HepG2 (cell line): ENCODE measurements around the gene ATP11C. TPM values are rescaled to one million over a fixed set of nuclear protein-coding genes. Genes with fewer than 3 reads are reported as not detected.

Experiments
- ATAC-seq: fragments of 200-7000 bp; cut with Tn5 transposase; 3 replicates; pipeline ENCODE4 v1.9.1; 2020; ENCODE audit warnings: mild to moderate bottlenecking, moderate library complexity
- BruUV-seq: library from RNA; stranded (reverse); fragments of 400-500 nt; replicated peaks from 2 replicates; lab custom pipeline; 2021; lab: Mats Ljungman, UMichigan
- CTCF ChIA-PET: fragments of 300-600 bp; formaldehyde crosslinking; extraction: SDS; loops from one replicate; lab custom pipeline; 2021; ENCODE audit warnings: low total read pairs, inconsistent platforms, low intra/inter-chr PET ratio; lab: Yijun Ruan, JAX
- POLR2A ChIA-PET: fragments of 350-600 bp; sonication (Branson Sonifier 250); formaldehyde crosslinking; loops from one replicate; lab custom pipeline; 2020; ENCODE audit warnings: antibody characterized with exemption, inconsistent platforms; lab: Yijun Ruan, JAX
- DNase-seq: peaks from one replicate; pipeline ENCODE4 v3.0.0-alpha.2; 2015; ENCODE audit warnings: low spot score
- FAIRE-seq: peaks from 3 replicates; lab custom pipeline; 2011; peaks lifted over from hg19 to GRCh38; lab: Jason Lieb, UNC
- H2AFZ ChIP-seq: one replicate; pipeline ENCODE4 v1.6.1; 2011; ENCODE audit warnings: low read length, inconsistent platforms
- H3K27ac ChIP-seq: fragments of 300-600 bp; 3 replicates; pipeline ENCODE4 v1.8.0; 2011; ENCODE audit warnings: mixed run types, mild to moderate bottlenecking, mixed read lengths, low read length, inconsistent platforms; ENCODE audit not compliant: insufficient read depth; ENCODE audit errors: extremely low read length
- H3K27me3 ChIP-seq, 2 experiments: fragments of 200-600 bp in 1 of 2; 2 replicates in 1 of 2; 3 replicates in 1 of 2; pipeline versions ENCODE4 v1.6.0 to v1.8.0; 2011; ENCODE audit warnings: low read length in 2 of 2, mild to moderate bottlenecking in 2 of 2, moderate library complexity in 2 of 2, inconsistent platforms in 1 of 2; ENCODE audit not compliant: insufficient read depth in 2 of 2, control insufficient read depth in 1 of 2
- H3K36me3 ChIP-seq, 2 experiments: fragments of 200-600 bp in 1 of 2; replicated peaks in 1 of 2; 2 replicates in 1 of 2; 3 replicates in 1 of 2; pipeline versions ENCODE4 v1.5.1 to v1.8.0; 2011; ENCODE audit warnings: low read length in 2 of 2, inconsistent platforms in 1 of 2; ENCODE audit not compliant: insufficient read depth in 2 of 2, control insufficient read depth in 1 of 2
- H3K4me1 ChIP-seq: 2 replicates; pipeline ENCODE4 v1.5.1; 2012; ENCODE audit warnings: low read length, inconsistent platforms; ENCODE audit not compliant: insufficient read depth
- H3K4me2 ChIP-seq: 2 replicates; pipeline ENCODE4 v1.6.0; 2011; ENCODE audit warnings: low read depth, low read length, inconsistent platforms
- H3K4me3 ChIP-seq, 3 experiments: fragments of 200-600 bp in 1 of 3; sonication (generic), shearing (Covaris generic) in 1 of 3; replicated peaks in 1 of 3; 2 replicates each; pipeline ENCODE4 v1.5.1; 2011 to 2016; ENCODE audit warnings: low read length in 3 of 3, inconsistent platforms in 2 of 3, low read depth in 2 of 3, mild to moderate bottlenecking in 2 of 3, control low read depth in 1 of 3, mixed read lengths in 1 of 3; ENCODE audit not compliant: insufficient read depth in 1 of 3
- H3K79me2 ChIP-seq: one replicate; pipeline ENCODE4 v1.6.1; 2011; ENCODE audit warnings: low read length, inconsistent platforms; ENCODE audit not compliant: insufficient read depth
- H3K9ac ChIP-seq: 2 replicates; pipeline ENCODE4 v1.6.0; 2011; ENCODE audit warnings: mild to moderate bottlenecking, low read depth, low read length, inconsistent platforms; ENCODE audit not compliant: insufficient read depth
- H3K9me3 ChIP-seq: 2 replicates; pipeline ENCODE4 v1.5.1; 2012; ENCODE audit warnings: mild to moderate bottlenecking, low read length
- H4K20me1 ChIP-seq: 2 replicates; pipeline ENCODE4 v1.6.0; 2011; ENCODE audit warnings: inconsistent platforms, mild to moderate bottlenecking, low read length, moderate library complexity; ENCODE audit not compliant: insufficient read depth
- CERS6 ChIP-seq: sonication (generic); formaldehyde crosslinking; IDR thresholded peaks from 2 replicates; pipeline ENCODE4 v1.5.0; 2020; ENCODE audit warnings: missing genetic modification reagents
- CHD4 ChIP-seq: fragments of 200-600 bp; sonication (generic); IDR thresholded peaks from 2 replicates; pipeline ENCODE4 v1.7.0; 2017; ENCODE audit warnings: mild to moderate bottlenecking, low read length, borderline replicate concordance
- DNMT3B ChIP-seq: conservative IDR thresholded peaks from 2 replicates; pipeline ENCODE4 v1.6.1; 2016; ENCODE audit warnings: missing biosample characterization, control low read depth
- GPBP1L1 ChIP-seq: sonication (generic); formaldehyde crosslinking; IDR thresholded peaks from 2 replicates; pipeline ENCODE4 v1.5.0; 2020; ENCODE audit warnings: mild to moderate bottlenecking, missing genetic modification reagents
- MAFK ChIP-seq, 2 experiments: IDR thresholded peaks in 1 of 2; conservative IDR thresholded peaks in 1 of 2; 2 replicates each; pipeline ENCODE4 v1.6.1; 2011; ENCODE audit warnings: improper control_type of control experiment in 2 of 2, low read length in 2 of 2
- MEIS1 ChIP-seq: sonication (generic); formaldehyde crosslinking; IDR thresholded peaks from 2 replicates; pipeline ENCODE4 v1.9.0; 2021; ENCODE audit warnings: mild to moderate bottlenecking, missing genetic modification reagents, moderate library complexity, borderline replicate concordance
- PCBP1 ChIP-seq: fragments of 200-400 bp; formaldehyde crosslinking; IDR thresholded peaks from 2 replicates; pipeline ENCODE4 v1.6.1; 2017; ENCODE audit warnings: mild to moderate bottlenecking, low read depth, low read length, borderline replicate concordance
- PHF20 ChIP-seq: sonication (generic); formaldehyde crosslinking; IDR thresholded peaks from 2 replicates; pipeline ENCODE4 v1.5.0; 2020; ENCODE audit warnings: mild to moderate bottlenecking, missing genetic modification reagents
- STAG1 ChIP-seq: sonication (generic); formaldehyde crosslinking; IDR thresholded peaks from 2 replicates; pipeline ENCODE4 v1.4.0; 2020; ENCODE audit warnings: missing genetic modification reagents
- ZNF20 ChIP-seq: sonication (generic); formaldehyde crosslinking; IDR thresholded peaks from 2 replicates; pipeline ENCODE4 v1.4.0; 2020; ENCODE audit warnings: mild to moderate bottlenecking, moderate library complexity, missing genetic modification reagents
- ZNF282 ChIP-seq: fragments of 450-650 bp; IDR thresholded peaks from 2 replicates; pipeline ENCODE4 v1.6.1; 2018; ENCODE audit not compliant: partially characterized antibody
- ZNF354B ChIP-seq: sonication (generic); formaldehyde crosslinking; IDR thresholded peaks from 2 replicates; pipeline ENCODE4 v1.8.0; 2022; ENCODE audit warnings: mild to moderate bottlenecking, missing genetic modification reagents
- ZNF550 ChIP-seq: sonication (generic); formaldehyde crosslinking; IDR thresholded peaks from 2 replicates; pipeline ENCODE4 v1.4.0; 2020; ENCODE audit warnings: mild to moderate bottlenecking, missing genetic modification reagents, borderline replicate concordance
- WGBS: methylation state at CpG from one replicate; pipeline ENCODE4 v1.1.6; 2017; ENCODE audit warnings: low lambda C conversion rate; 5-methylcytosine and 5-hydroxymethylcytosine counted together
- in situ Hi-C: cut with HindIII; loops from 2 replicates; pipeline ENCODE4 v1.10.0; 2017; ENCODE audit warnings: low pct_unique_long_range_greater_than_20kb; ENCODE audit not compliant: extremely low pct_ligation_motif_present
- intact Hi-C: fragments of 100-400 bp; cut with micrococcal nuclease; formaldehyde crosslinking; loops from one replicate; pipeline ENCODE4 v1.10.0; 2022; ENCODE audit not compliant: unreplicated experiment
- polyA plus RNA-seq, 8 experiments: library from polyadenylated mRNA; depleted of rRNA in 3 of 8; stranded (reverse) in 7 of 8; unstranded in 1 of 8; fragments of >200 nt; fragmentation: Illumina TruSeq in 4 of 8; extraction: Trizol in 4 of 8; gene quantifications; 2 replicates each; pipeline versions ENCODE4 v1.2.1 to v1.2.3, GENCODE V29; 2011 to 2016; ENCODE audit warnings: low read depth in 4 of 8, missing spikeins in 1 of 8, mixed read lengths in 1 of 8; ENCODE audit not compliant: insufficient read depth in 1 of 8
- total RNA-seq, 5 experiments: library from RNA; depleted of rRNA; stranded (reverse); fragments of >200 nt; fragmentation: Illumina TruSeq; extraction: Trizol; gene quantifications; 2 replicates each; pipeline ENCODE4 v1.2.3, GENCODE V29; 2016; ENCODE audit warnings: low read depth in 1 of 5
- TF ChIP-seq, protein P1 (sequence below): sonication (generic); formaldehyde crosslinking; IDR thresholded peaks from 2 replicates; pipeline ENCODE4 v1.4.0; 2020; ENCODE audit warnings: missing genetic modification reagents, mild to moderate bottlenecking, borderline replicate concordance

The ATP11C gene
- total and polyA plus RNA-seq, 2 of the 13 experiments (the other 11 are each of a cell fraction or from before 2014, with no cell fraction given) = 8.5 to 16.9 TPM

DNA sequence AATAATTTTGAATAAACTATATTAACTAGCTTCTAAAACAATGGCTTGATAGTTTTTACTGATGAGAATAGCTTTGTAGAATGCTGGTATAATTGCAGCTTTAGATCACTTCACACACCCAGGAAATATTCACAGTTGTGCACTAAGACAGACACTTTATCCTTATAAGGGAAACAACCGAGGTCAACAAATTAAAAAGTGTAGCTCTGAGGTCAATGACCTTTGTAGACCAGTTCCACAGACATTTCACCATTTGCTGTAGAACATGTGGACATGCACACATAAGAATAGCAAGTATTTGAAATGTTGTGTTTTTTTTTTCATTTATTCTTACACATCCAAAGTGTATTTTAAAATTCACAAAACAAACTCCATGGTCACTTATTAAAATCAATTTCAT, 148.9 kb downstream of the ATP11C start (continued):
- no peak for TF ChIP-seq MEIS1 (CRISPR knock-in tag)
- TF ChIP-seq, all 625 proteins: peak for 0

- CTCF ChIA-PET = no interaction called here
- ATAC-seq (no peak), DNase-seq (no peak), FAIRE-seq (no peak)
- no peak for TF ChIP-seq GPBP1L1 (CRISPR knock-in tag)
- TF ChIP-seq MAFK (conservative IDR thresholded peaks at IDR 0.05 in 1 of 2, IDR thresholded peaks at IDR 0.05 in 1 of 2; ENCODE audit: low read length in 2 of 2) = peak; percentile 2 to 67; a peak in 1 of 4 replicates
- intact Hi-C loops (no loop called here), in situ Hi-C loops (no loop called here)
- peaks cover 0 to 4% of the 10 kb centered on the region in 2 experiments; a peak in 1 of 5 replicates for H3K36me3 ChIP-seq
- H3K9me3 ChIP-seq = no peaks in the 10 kb centered on the region
- H3K4me2 ChIP-seq = no peak overlapping the region
- no peaks in the 10 kb centered on the region for H4K20me1 ChIP-seq
- H2AFZ ChIP-seq = no peak overlapping the region
- no peaks in the 10 kb centered on the region for H3K4me1 ChIP-seq
- H3K27ac ChIP-seq = no peak overlapping the region
- H3K27me3 ChIP-seq = no peaks in the 10 kb centered on the region
- no peak overlapping the region for H3K4me3 ChIP-seq
- no peak overlapping the region for H3K9ac ChIP-seq
- POLR2A ChIA-PET = no interaction called here
- BruUV-seq = no TSS peak
- H3K79me2 ChIP-seq = no peaks in the 10 kb centered on the region
- 98% methylated on average over 3 of the region's 3 CpGs for WGBS
Measured at GRCh38 chrX:139783030-139783429, 149.8 kb downstream of the ATP11C start.

- H3K27ac ChIP-seq = no peak overlapping the region
- no peak for TF ChIP-seq STAG1 (CRISPR knock-in tag)
- no peak for TF ChIP-seq DNMT3B (CRISPR knock-in tag)
- TF ChIP-seq ZNF282 = no peak
- TF ChIP-seq ZNF20 (CRISPR knock-in tag) = no peak
- TF ChIP-seq CERS6 (CRISPR knock-in tag) = no peak
- TF ChIP-seq CHD4 = no peak
- TF ChIP-seq PCBP1 = no peak
- TF ChIP-seq ZNF550 (CRISPR knock-in tag) = no peak
- no peak for TF ChIP-seq ZNF354B (CRISPR knock-in tag)
- TF ChIP-seq, protein P1, sequence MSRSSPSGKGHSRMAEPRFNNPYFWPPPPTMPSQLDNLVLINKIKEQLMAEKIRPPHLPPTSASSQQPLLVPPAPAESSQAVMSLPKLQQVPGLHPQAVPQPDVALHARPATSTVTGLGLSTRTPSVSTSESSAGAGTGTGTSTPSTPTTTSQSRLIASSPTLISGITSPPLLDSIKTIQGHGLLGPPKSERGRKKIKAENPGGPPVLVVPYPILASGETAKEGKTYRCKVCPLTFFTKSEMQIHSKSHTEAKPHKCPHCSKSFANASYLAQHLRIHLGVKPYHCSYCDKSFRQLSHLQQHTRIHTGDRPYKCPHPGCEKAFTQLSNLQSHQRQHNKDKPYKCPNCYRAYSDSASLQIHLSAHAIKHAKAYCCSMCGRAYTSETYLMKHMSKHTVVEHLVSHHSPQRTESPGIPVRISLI (CRISPR knock-in tag) = no peak
- TF ChIP-seq PHF20 (CRISPR knock-in tag) = no peak
- FAIRE-seq (no peak), ATAC-seq (no peak), DNase-seq (no peak)
- no peak overlapping the region for H3K4me3 ChIP-seq
- ChIA-PET CTCF (no interaction called here), POLR2A (no interaction called here)
- H3K79me2 ChIP-seq = no peaks in the 10 kb centered on the region
- no TSS peak for BruUV-seq
- no peaks in the 10 kb centered on the region for H3K27me3 ChIP-seq
- H3K4me1 ChIP-seq = no peaks in the 10 kb centered on the region
- no peak overlapping the region for H3K4me2 ChIP-seq
- no peak overlapping the region for H2AFZ ChIP-seq
- WGBS = 96% methylated on average over 2 of the region's 3 CpGs
- H3K9ac ChIP-seq = no peak overlapping the region
- intact Hi-C loops (no loop called here), in situ Hi-C loops (no loop called here)
- no peaks in the 10 kb centered on the region for H3K36me3 ChIP-seq
- no peaks in the 10 kb centered on the region for H4K20me1 ChIP-seq
- no peaks in the 10 kb centered on the region for H3K9me3 ChIP-seq
Measured at GRCh38 chrX:139776599-139776998, 156.3 kb downstream of the ATP11C start.
